WTC11 (cell line): ENCODE measurements around the gene GNG10.

Source experiments
- CREM ChIP-seq: sonication (generic); formaldehyde crosslinking; IDR thresholded peaks from 2 replicates; pipeline ENCODE4 v1.8.1; 2022; ENCODE audit warnings: mild to moderate bottlenecking, missing genetic modification reagents, moderate library complexity
- FOXP4 ChIP-seq: sonication (generic); formaldehyde crosslinking; IDR thresholded peaks from 2 replicates; pipeline ENCODE4 v1.8.0; 2022; ENCODE audit warnings: mild to moderate bottlenecking, missing genetic modification reagents
- IRF2 ChIP-seq: sonication (generic); formaldehyde crosslinking; IDR thresholded peaks from 2 replicates; pipeline ENCODE4 v1.8.0; 2022; ENCODE audit warnings: low read depth, missing genetic modification reagents, borderline replicate concordance
- MLX ChIP-seq: sonication (generic); formaldehyde crosslinking; IDR thresholded peaks from 2 replicates; pipeline ENCODE4 v1.8.1; 2023; ENCODE audit warnings: mild to moderate bottlenecking, missing genetic modification reagents, moderate library complexity
- MXD4 ChIP-seq: fragments of 250-450 bp; sonication (Bioruptor Pico); IDR thresholded peaks from 2 replicates; pipeline ENCODE4 v1.8.0; 2021; ENCODE audit warnings: mild to moderate bottlenecking, moderate library complexity, borderline replicate concordance
- STAT6 ChIP-seq: sonication (generic); formaldehyde crosslinking; conservative IDR thresholded peaks from 2 replicates; pipeline ENCODE4 v1.8.1; 2023; ENCODE audit warnings: mild to moderate bottlenecking, low read depth, missing genetic modification reagents, moderate library complexity
- TCF7 ChIP-seq: sonication (generic); formaldehyde crosslinking; IDR thresholded peaks from 2 replicates; pipeline ENCODE4 v1.8.0; 2022; ENCODE audit warnings: mild to moderate bottlenecking, low read depth, missing genetic modification reagents, moderate library complexity
- USF2 ChIP-seq: sonication (generic); formaldehyde crosslinking; IDR thresholded peaks from 2 replicates; pipeline ENCODE4 v1.8.1; 2023; ENCODE audit warnings: mild to moderate bottlenecking, missing genetic modification reagents, moderate library complexity
- ZNF263 ChIP-seq: sonication (generic); formaldehyde crosslinking; IDR thresholded peaks from 2 replicates; pipeline ENCODE4 v1.8.1; 2022; ENCODE audit warnings: low read depth, mild to moderate bottlenecking, moderate library complexity, missing genetic modification reagents
- TF ChIP-seq, protein P1 (sequence below): fragments of 250-450 bp; sonication (Bioruptor Pico); IDR thresholded peaks from 2 replicates; pipeline ENCODE4 v1.8.0; 2021; ENCODE audit warnings: mild to moderate bottlenecking
- TF ChIP-seq, protein P2 (sequence below): fragments of 200-600 bp; IDR thresholded peaks from 2 replicates; pipeline ENCODE4 v1.8.0; 2022; ENCODE audit warnings: antibody characterized with exemption
- TF ChIP-seq, protein P3 (sequence below): sonication (generic); formaldehyde crosslinking; IDR thresholded peaks from 2 replicates; pipeline ENCODE4 v1.8.0; 2022; ENCODE audit warnings: mild to moderate bottlenecking, missing genetic modification reagents
- TF ChIP-seq, protein P4 (sequence below): sonication (generic); formaldehyde crosslinking; IDR thresholded peaks from 2 replicates; pipeline ENCODE4 v1.8.1; 2023; ENCODE audit warnings: mild to moderate bottlenecking, missing genetic modification reagents
- TF ChIP-seq, protein P5 (sequence below): sonication (generic); formaldehyde crosslinking; IDR thresholded peaks from 2 replicates; pipeline ENCODE4 v1.8.1; 2022; ENCODE audit warnings: low read depth, mild to moderate bottlenecking, moderate library complexity, missing genetic modification reagents, borderline replicate concordance

GRCh38 chr9:111630182-111630963 lies 31.0 kb upstream of the GNG10 start:
- TF ChIP-seq STAT6 (no peak), CREM (CRISPR knock-in tag) (no peak), TCF7 (CRISPR knock-in tag) (no peak), FOXP4 (CRISPR knock-in tag) (no peak), MXD4 (CRISPR knock-in tag) (no peak), ZNF263 (no peak), IRF2 (CRISPR knock-in tag) (no peak), MLX (CRISPR knock-in tag) (no peak), USF2 (no peak)
- TF ChIP-seq, protein P1, sequence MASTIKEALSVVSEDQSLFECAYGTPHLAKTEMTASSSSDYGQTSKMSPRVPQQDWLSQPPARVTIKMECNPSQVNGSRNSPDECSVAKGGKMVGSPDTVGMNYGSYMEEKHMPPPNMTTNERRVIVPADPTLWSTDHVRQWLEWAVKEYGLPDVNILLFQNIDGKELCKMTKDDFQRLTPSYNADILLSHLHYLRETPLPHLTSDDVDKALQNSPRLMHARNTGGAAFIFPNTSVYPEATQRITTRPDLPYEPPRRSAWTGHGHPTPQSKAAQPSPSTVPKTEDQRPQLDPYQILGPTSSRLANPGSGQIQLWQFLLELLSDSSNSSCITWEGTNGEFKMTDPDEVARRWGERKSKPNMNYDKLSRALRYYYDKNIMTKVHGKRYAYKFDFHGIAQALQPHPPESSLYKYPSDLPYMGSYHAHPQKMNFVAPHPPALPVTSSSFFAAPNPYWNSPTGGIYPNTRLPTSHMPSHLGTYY (CRISPR knock-in tag), result no peak
- TF ChIP-seq, protein P2, sequence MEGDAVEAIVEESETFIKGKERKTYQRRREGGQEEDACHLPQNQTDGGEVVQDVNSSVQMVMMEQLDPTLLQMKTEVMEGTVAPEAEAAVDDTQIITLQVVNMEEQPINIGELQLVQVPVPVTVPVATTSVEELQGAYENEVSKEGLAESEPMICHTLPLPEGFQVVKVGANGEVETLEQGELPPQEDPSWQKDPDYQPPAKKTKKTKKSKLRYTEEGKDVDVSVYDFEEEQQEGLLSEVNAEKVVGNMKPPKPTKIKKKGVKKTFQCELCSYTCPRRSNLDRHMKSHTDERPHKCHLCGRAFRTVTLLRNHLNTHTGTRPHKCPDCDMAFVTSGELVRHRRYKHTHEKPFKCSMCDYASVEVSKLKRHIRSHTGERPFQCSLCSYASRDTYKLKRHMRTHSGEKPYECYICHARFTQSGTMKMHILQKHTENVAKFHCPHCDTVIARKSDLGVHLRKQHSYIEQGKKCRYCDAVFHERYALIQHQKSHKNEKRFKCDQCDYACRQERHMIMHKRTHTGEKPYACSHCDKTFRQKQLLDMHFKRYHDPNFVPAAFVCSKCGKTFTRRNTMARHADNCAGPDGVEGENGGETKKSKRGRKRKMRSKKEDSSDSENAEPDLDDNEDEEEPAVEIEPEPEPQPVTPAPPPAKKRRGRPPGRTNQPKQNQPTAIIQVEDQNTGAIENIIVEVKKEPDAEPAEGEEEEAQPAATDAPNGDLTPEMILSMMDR, result no peak
- TF ChIP-seq, protein P3, sequence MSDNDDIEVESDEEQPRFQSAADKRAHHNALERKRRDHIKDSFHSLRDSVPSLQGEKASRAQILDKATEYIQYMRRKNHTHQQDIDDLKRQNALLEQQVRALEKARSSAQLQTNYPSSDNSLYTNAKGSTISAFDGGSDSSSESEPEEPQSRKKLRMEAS, result no peak
- TF ChIP-seq, protein P4, sequence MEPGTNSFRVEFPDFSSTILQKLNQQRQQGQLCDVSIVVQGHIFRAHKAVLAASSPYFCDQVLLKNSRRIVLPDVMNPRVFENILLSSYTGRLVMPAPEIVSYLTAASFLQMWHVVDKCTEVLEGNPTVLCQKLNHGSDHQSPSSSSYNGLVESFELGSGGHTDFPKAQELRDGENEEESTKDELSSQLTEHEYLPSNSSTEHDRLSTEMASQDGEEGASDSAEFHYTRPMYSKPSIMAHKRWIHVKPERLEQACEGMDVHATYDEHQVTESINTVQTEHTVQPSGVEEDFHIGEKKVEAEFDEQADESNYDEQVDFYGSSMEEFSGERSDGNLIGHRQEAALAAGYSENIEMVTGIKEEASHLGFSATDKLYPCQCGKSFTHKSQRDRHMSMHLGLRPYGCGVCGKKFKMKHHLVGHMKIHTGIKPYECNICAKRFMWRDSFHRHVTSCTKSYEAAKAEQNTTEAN (CRISPR knock-in tag), result no peak
- TF ChIP-seq, protein P5, sequence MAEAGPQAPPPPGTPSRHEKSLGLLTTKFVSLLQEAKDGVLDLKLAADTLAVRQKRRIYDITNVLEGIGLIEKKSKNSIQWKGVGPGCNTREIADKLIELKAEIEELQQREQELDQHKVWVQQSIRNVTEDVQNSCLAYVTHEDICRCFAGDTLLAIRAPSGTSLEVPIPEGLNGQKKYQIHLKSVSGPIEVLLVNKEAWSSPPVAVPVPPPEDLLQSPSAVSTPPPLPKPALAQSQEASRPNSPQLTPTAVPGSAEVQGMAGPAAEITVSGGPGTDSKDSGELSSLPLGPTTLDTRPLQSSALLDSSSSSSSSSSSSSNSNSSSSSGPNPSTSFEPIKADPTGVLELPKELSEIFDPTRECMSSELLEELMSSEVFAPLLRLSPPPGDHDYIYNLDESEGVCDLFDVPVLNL, result no peak
